HepG2 (cell line): ENCODE results near the gene TOPBP1.

Experiments
- POLR2A ChIP-seq, 2 experiments: IDR thresholded peaks; 2 replicates each; pipeline ENCODE4 v1.6.1; 2011; ENCODE audit warnings: low read depth in 2 of 2, low read length in 2 of 2, mild to moderate bottlenecking in 1 of 2, moderate library complexity in 1 of 2; ENCODE audit not compliant: insufficient read depth in 1 of 2
- SRF ChIP-seq: IDR thresholded peaks from 2 replicates; pipeline ENCODE4 v1.6.1; 2011; ENCODE audit warnings: mild to moderate bottlenecking, low read depth, low read length, moderate library complexity

DNA sequence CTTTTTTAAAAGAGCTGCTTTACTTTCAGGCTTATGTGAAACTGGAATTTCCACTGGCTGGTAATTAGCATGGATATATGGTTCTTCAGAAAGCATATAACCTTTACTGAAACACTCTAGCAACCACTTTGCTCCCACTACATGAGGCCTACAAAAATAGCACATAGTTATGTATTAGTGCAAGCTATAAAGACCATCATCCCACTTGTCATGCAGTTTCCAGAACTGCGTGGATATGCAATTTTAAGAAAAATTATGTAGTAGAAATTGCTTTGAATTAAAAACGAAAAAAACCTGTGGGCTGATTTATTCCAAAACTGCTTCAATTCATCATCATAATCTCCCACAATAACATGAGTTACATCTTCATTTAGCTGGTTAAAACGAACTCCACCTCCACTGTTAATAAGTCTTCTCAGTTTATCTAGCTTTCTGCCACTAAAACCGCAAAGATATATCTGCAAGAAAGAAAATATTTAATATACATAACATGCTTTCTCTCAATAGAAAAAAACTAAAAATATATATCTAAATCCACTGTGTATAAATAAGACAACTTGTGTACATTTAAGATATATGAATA, 12.2 kb downstream of the TOPBP1 start:
- TF ChIP-seq SRF (no peak), POLR2A (IDR thresholded peaks at IDR 0.05; ENCODE audit: insufficient read depth in 1 of 2, low read depth in 2 of 2, low read length in 2 of 2) (no peak)
